ENCODE measurements around the gene FUT8.
"Not testable (repeated sequence)": the region's sequence is repeated elsewhere in the genome, so short reads cannot be mapped to it uniquely, and the experiment has no call there.

FUT8 gene

GRCh38 chr14:65456247-65456646, 43.7 kb downstream of the FUT8 start:
- DNase-seq, result no peak

GRCh38 chr14:65461730-65462129, 49.2 kb downstream of the FUT8 start:
- DNase-seq, result no peak

GRCh38 chr14:65462411-65462810, 49.9 kb downstream of the FUT8 start:
- no peak for DNase-seq

- no peak for DNase-seq
These were observed 53.1 kb downstream of the FUT8 start for GRCh38 chr14:65465584-65465983.

- DNase-seq, result not testable (repeated sequence)
These were observed 55.4 kb downstream of the FUT8 start for GRCh38 chr14:65467926-65468325.

- DNase-seq, result no peak
These were observed 57.4 kb downstream of the FUT8 start for GRCh38 chr14:65469903-65470302.

GRCh38 chr14:65470404-65470880, 57.9 kb downstream of the FUT8 start:
- DNase-seq, result no peak

- no peak for DNase-seq
These were observed 58.7 kb downstream of the FUT8 start for GRCh38 chr14:65471038-65471878.

GRCh38 chr14:65472189-65472588, 59.7 kb downstream of the FUT8 start:
- no peak for DNase-seq

GRCh38 chr14:65476273-65476941, 63.9 kb downstream of the FUT8 start:
- no peak for DNase-seq

GRCh38 chr14:65476942-65477318, 64.4 kb downstream of the FUT8 start:
- DNase-seq, result no peak

- DNase-seq, result no peak
These were observed 65.5 kb downstream of the FUT8 start for GRCh38 chr14:65478017-65478416.

- DNase-seq, result no peak
These were observed 66.1 kb downstream of the FUT8 start for GRCh38 chr14:65478596-65478995.

GRCh38 chr14:65479386-65479785, 66.9 kb downstream of the FUT8 start:
- no peak for DNase-seq

- DNase-seq, result no peak
These were observed 70.4 kb downstream of the FUT8 start for GRCh38 chr14:65482757-65483438.

GRCh38 chr14:65483647-65484046, 71.1 kb downstream of the FUT8 start:
- no peak for DNase-seq

GRCh38 chr14:65485516-65485915, 73.0 kb downstream of the FUT8 start:
- DNase-seq, result no peak

- no peak for DNase-seq
These were observed 74.3 kb downstream of the FUT8 start for GRCh38 chr14:65486863-65487262.

GRCh38 chr14:65487783-65488494, 75.4 kb downstream of the FUT8 start:
- no peak for DNase-seq

GRCh38 chr14:65491274-65491673, 78.7 kb downstream of the FUT8 start:
- DNase-seq, result no peak

- DNase-seq, result no peak
These were observed 79.7 kb downstream of the FUT8 start for GRCh38 chr14:65492266-65492665.

- DNase-seq, result no peak
These were observed 82.7 kb downstream of the FUT8 start for GRCh38 chr14:65495196-65495595.

Measured in activated CD8-positive, alpha-beta memory T cell treated with anti-CD3 and anti-CD28 coated beads for 24 hours (primary cell).